Astrocyte of the spinal cord (primary cell): ENCODE data around the gene PTPRD.

Experiments
- DNase-seq: peaks from one replicate; pipeline ENCODE4 v3.0.0; 2011; ENCODE audit warnings: low read depth, low spot score
- H3K4me3 ChIP-seq: 2 replicates; pipeline ENCODE4 v1.5.1; 2011; ENCODE audit warnings: low read depth, mild to moderate bottlenecking, low read length, moderate library complexity
- CTCF ChIP-seq: IDR thresholded peaks from 2 replicates; pipeline ENCODE4 v1.5.1; 2012; ENCODE audit warnings: low read depth, mild to moderate bottlenecking, low read length, inconsistent platforms
- in situ Hi-C: cut with HindIII; loops from 2 replicates; pipeline ENCODE4 v1.10.0; 2017; ENCODE audit warnings: low sequenced_read_pairs

Gene PTPRD

GRCh38 chr9:9399982-9400381 lies 1212.8 kb downstream of the PTPRD start:
- H3K4me3 ChIP-seq = no peak overlapping the region
- DNase-seq = no peak
- in situ Hi-C loops = no loop called here
- TF ChIP-seq CTCF = no peak

GRCh38 chr9:9396518-9396917 lies 1216.3 kb downstream of the PTPRD start:
- no peak overlapping the region for H3K4me3 ChIP-seq
- in situ Hi-C loops = no loop called here
- TF ChIP-seq CTCF = no peak
- DNase-seq = no peak

- TF ChIP-seq CTCF = no peak
- no peak for DNase-seq
- in situ Hi-C loops = no loop called here
- no peak overlapping the region for H3K4me3 ChIP-seq
These were observed 1217.3 kb downstream of the PTPRD start for GRCh38 chr9:9395539-9395938.

- in situ Hi-C loops = no loop called here
- no peak for DNase-seq
- no peak overlapping the region for H3K4me3 ChIP-seq
- TF ChIP-seq CTCF = no peak
These were observed 1220.0 kb downstream of the PTPRD start for GRCh38 chr9:9392755-9393154.

GRCh38 chr9:9389904-9390303 lies 1222.9 kb downstream of the PTPRD start:
- in situ Hi-C loops = no loop called here
- H3K4me3 ChIP-seq = no peak overlapping the region
- DNase-seq = no peak
- no peak for TF ChIP-seq CTCF

- no peak for DNase-seq
- in situ Hi-C loops = no loop called here
- no peak for TF ChIP-seq CTCF
- H3K4me3 ChIP-seq = no peak overlapping the region
These were observed 1225.2 kb downstream of the PTPRD start for GRCh38 chr9:9387511-9388115.

- no peak overlapping the region for H3K4me3 ChIP-seq
- TF ChIP-seq CTCF = no peak
- DNase-seq = no peak
- in situ Hi-C loops = no loop called here
These were observed 1250.5 kb downstream of the PTPRD start for GRCh38 chr9:9362332-9362731.
